PC-9 (cell line): ENCODE measurements around the gene DNAJC22. TPM values are rescaled to one million over a fixed set of nuclear protein-coding genes. Genes with fewer than 3 reads are reported as not detected.

Source experiments
- BruUV-seq: library from RNA; stranded (reverse); fragments of 400-500 nt; replicated peaks from 2 replicates; lab custom pipeline; 2021; lab: Mats Ljungman, UMichigan
- CTCF ChIA-PET: fragments of 300-600 bp; sonication (Branson Sonifier 250); formaldehyde crosslinking; loops from one replicate; lab custom pipeline; 2022; ENCODE audit warnings: antibody characterized with exemption; lab: Charles Lee
- POLR2A ChIA-PET: fragments of 300-600 bp; sonication (Branson Sonifier 250); formaldehyde crosslinking; loops from one replicate; lab custom pipeline; 2022; ENCODE audit warnings: antibody characterized with exemption; ENCODE audit not compliant: unreplicated experiment; lab: Charles Lee
- DNase-seq, 2 experiments: peaks; one replicate each; pipeline versions ENCODE4 v3.0.0 to v3.0.0-alpha.2; 2015 to 2022; ENCODE audit warnings: mixed read lengths in 1 of 2
- H2AFZ ChIP-seq: fragments of 200-600 bp; sonication (generic); 2 replicates; pipeline ENCODE4 v1.8.1; 2017; ENCODE audit warnings: antibody characterized with exemption
- H3F3A ChIP-seq: fragments of 200-600 bp; sonication (generic); 2 replicates; pipeline ENCODE4 v1.8.1; 2017; ENCODE audit warnings: antibody characterized with exemption, mild to moderate bottlenecking, low read depth; ENCODE audit not compliant: insufficient read depth
- H3K27ac ChIP-seq: fragments of 200-600 bp; sonication (generic); 2 replicates; pipeline ENCODE4 v1.6.1; 2016; ENCODE audit warnings: mixed run types
- H3K27me3 ChIP-seq: fragments of 200-600 bp; sonication (generic); 2 replicates; pipeline ENCODE4 v1.6.1; 2016; ENCODE audit warnings: low read depth, mixed run types; ENCODE audit not compliant: insufficient read depth
- H3K36me3 ChIP-seq: fragments of 200-600 bp; sonication (generic); 2 replicates; pipeline ENCODE4 v1.6.1; 2016; ENCODE audit warnings: low read depth, mixed run types
- H3K4me1 ChIP-seq: fragments of 200-600 bp; sonication (generic); replicated peaks from 2 replicates; pipeline ENCODE4 v1.6.1; 2016; ENCODE audit warnings: mixed run types; ENCODE audit not compliant: insufficient read depth
- H3K4me2 ChIP-seq: fragments of 200-600 bp; sonication (generic); 2 replicates; pipeline ENCODE4 v1.6.1; 2017; ENCODE audit warnings: mixed run types
- H3K4me3 ChIP-seq: fragments of 200-600 bp; sonication (generic); 2 replicates; pipeline ENCODE4 v1.6.1; 2016; ENCODE audit warnings: mixed run types
- H3K79me2 ChIP-seq: fragments of 200-600 bp; sonication (generic); 2 replicates; pipeline ENCODE4 v1.6.1; 2017; ENCODE audit warnings: low read depth, mixed run types
- H3K9me2 ChIP-seq: fragments of 200-600 bp; sonication (generic); 2 replicates; pipeline ENCODE4 v1.8.1; 2017; ENCODE audit warnings: mild to moderate bottlenecking; ENCODE audit not compliant: insufficient read depth
- H3K9me3 ChIP-seq: fragments of 200-600 bp; sonication (generic); 2 replicates; pipeline ENCODE4 v1.8.1; 2016; ENCODE audit warnings: low read depth; ENCODE audit not compliant: insufficient read depth
- H4K20me1 ChIP-seq: fragments of 200-600 bp; sonication (generic); 2 replicates; pipeline ENCODE4 v1.8.1; 2017; ENCODE audit not compliant: insufficient read depth
- CTCF ChIP-seq: fragments of 200-600 bp; sonication (generic); conservative IDR thresholded peaks from 2 replicates; pipeline ENCODE4 v1.6.1; 2017; ENCODE audit warnings: mixed run types, antibody characterized with exemption, mild to moderate bottlenecking, moderate library complexity
- EZH2 ChIP-seq: fragments of 200-600 bp; sonication (generic); IDR thresholded peaks from 2 replicates; pipeline ENCODE4 v1.8.0; 2017; ENCODE audit warnings: antibody characterized with exemption, low read depth
- intact Hi-C: fragments of 100-400 bp; cut with micrococcal nuclease; formaldehyde crosslinking; loops from one replicate; pipeline ENCODE4 v1.10.0; 2022; ENCODE audit not compliant: unreplicated experiment
- total RNA-seq: library from RNA; stranded (reverse); gene quantifications from 2 replicates; pipeline ENCODE4 v1.2.3, GENCODE V29; 2021

The DNAJC22 gene
- total RNA-seq, 1 experiment from 2014 or later, result 3.7 TPM

DNA sequence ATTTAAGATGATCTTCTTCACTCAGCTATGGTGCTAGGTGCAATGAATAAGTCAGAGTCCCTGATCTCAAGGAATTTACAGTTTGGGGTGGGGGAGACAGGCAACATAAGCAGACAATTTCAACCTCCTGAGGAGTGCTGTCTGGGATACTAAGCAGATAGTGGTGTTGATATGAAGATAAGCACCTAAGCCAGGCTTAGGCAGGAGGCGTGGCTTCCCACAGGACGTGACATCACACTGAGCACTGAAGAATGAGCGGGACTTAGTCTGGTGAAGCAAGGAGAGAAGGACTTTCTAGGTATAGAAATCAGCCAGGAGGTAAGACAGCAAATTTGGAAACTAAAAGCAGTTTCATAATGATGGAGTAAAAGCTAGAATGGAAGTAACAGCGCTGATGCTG is 44.9 kb upstream of the DNAJC22 start:
- TF ChIP-seq EZH2 (no peak), CTCF (no peak)
- H3K36me3 ChIP-seq, result no peaks in the 10 kb centered on the region
- no TSS peak for BruUV-seq
- H2AFZ ChIP-seq, result no peak overlapping the region
- no peaks in the 10 kb centered on the region for H3K4me1 ChIP-seq
- CTCF ChIA-PET, result interaction anchor here (0.6 kb wide), 1 partner anchor 202 kb away, joined by 4 read pairs; no protein-coding TSS in a partner anchor
- H3K79me2 ChIP-seq, result no peaks in the 10 kb centered on the region
- H3F3A ChIP-seq, result no peaks in the 10 kb centered on the region
- H3K27ac ChIP-seq, result no peak overlapping the region
- POLR2A ChIA-PET, result no interaction called here
- H4K20me1 ChIP-seq, result no peaks in the 10 kb centered on the region
- DNase-seq, result no peak
- no peaks in the 10 kb centered on the region for H3K9me2 ChIP-seq
- H3K4me2 ChIP-seq, result no peak overlapping the region
- no peak overlapping the region for H3K4me3 ChIP-seq
- intact Hi-C loops, result no loop called here
- H3K27me3 ChIP-seq, result 0 out of 2 replicates have a peak, but pooled peaks cover 2% of the 10 kb centered on the region
- H3K9me3 ChIP-seq, result no peaks in the 10 kb centered on the region

GRCh38 chr12:49304161-49304560 is 42.5 kb upstream of the DNAJC22 start:
- DNase-seq, result no peak
- intact Hi-C loops, result no loop called here
- Histone ChIP-seq H3K4me1 (no peaks in the 10 kb centered on the region), H3K27me3 (no peaks in the 10 kb centered on the region), H4K20me1 (no peaks in the 10 kb centered on the region), H3K9me3 (no peaks in the 10 kb centered on the region), H2AFZ (no peak overlapping the region), H3K4me2 (no peak overlapping the region), H3K27ac (no peak overlapping the region), H3K9me2 (no peaks in the 10 kb centered on the region), H3K4me3 (no peak overlapping the region), H3F3A (no peaks in the 10 kb centered on the region), H3K79me2 (no peaks in the 10 kb centered on the region), H3K36me3 (no peaks in the 10 kb centered on the region)
- TF ChIP-seq EZH2 (no peak), CTCF (no peak)
- CTCF ChIA-PET, result no interaction called here
- POLR2A ChIA-PET, result interaction anchor here (0.7 kb wide), 1 partner anchor 267 kb away, joined by 3 read pairs; no protein-coding TSS in a partner anchor
- BruUV-seq, result no TSS peak

- Histone ChIP-seq H3K27ac (no peak overlapping the region), H3K9me2 (no peaks in the 10 kb centered on the region), H2AFZ (no peak overlapping the region), H3K4me3 (no peak overlapping the region), H3K79me2 (no peaks in the 10 kb centered on the region), H4K20me1 (no peaks in the 10 kb centered on the region), H3F3A (no peaks in the 10 kb centered on the region), H3K27me3 (no peaks in the 10 kb centered on the region), H3K36me3 (no peaks in the 10 kb centered on the region), H3K4me2 (no peak overlapping the region), H3K9me3 (no peaks in the 10 kb centered on the region), H3K4me1 (no peaks in the 10 kb centered on the region)
- ChIA-PET CTCF (interaction anchor here (0.5 to 0.6 kb wide), 2 partner anchors 52 to 298 kb away, joined by 4 to 6 read pairs; no protein-coding TSS in a partner anchor), POLR2A (no interaction called here)
- TF ChIP-seq CTCF (no peak), EZH2 (no peak)
- intact Hi-C loops, result no loop called here
- DNase-seq, result no peak
- BruUV-seq, result no TSS peak
Measured at GRCh38 chr12:49305762-49306510, 40.8 kb upstream of the DNAJC22 start.
